CD8-positive, alpha-beta memory T cell (primary cell): ENCODE measurements around the gene IFNK. TPM values are rescaled to one million over a fixed set of nuclear protein-coding genes. Genes with fewer than 3 reads are reported as not detected.

Experiments used
- CTCF ChIA-PET: fragments of 350-600 bp; sonication (Branson Sonifier 250); formaldehyde crosslinking; loops from one replicate; lab custom pipeline; 2021; ENCODE audit warnings: antibody characterized with exemption; lab: Charles Lee
- POLR2A ChIA-PET: fragments of 350-600 bp; sonication (Branson Sonifier 250); formaldehyde crosslinking; loops from one replicate; lab custom pipeline; 2021; ENCODE audit warnings: antibody characterized with exemption; lab: Charles Lee
- DNase-seq, 5 donors: peaks; one replicate each; pipeline versions ENCODE4 v3.0.0 to v3.0.0-alpha.2; 2020 to 2022; ENCODE audit warnings: mixed read lengths in 1 of 5
- H3K27ac ChIP-seq: one replicate; pipeline ENCODE4 v1.7.0; 2013; ENCODE audit warnings: low read depth, mild to moderate bottlenecking, low read length, moderate library complexity
- H3K27me3 ChIP-seq: 2 replicates; pipeline ENCODE4 v1.7.0; 2013; ENCODE audit warnings: low read length, mild to moderate bottlenecking; ENCODE audit not compliant: insufficient read depth, poor library complexity, severe bottlenecking
- H3K36me3 ChIP-seq: 2 replicates; pipeline ENCODE4 v1.7.0; 2013; ENCODE audit warnings: mild to moderate bottlenecking, low read length, moderate library complexity; ENCODE audit not compliant: insufficient read depth
- H3K4me1 ChIP-seq: 2 replicates; pipeline ENCODE4 v1.7.0; 2013; ENCODE audit warnings: mild to moderate bottlenecking, low read length, moderate library complexity; ENCODE audit not compliant: insufficient read depth
- H3K4me3 ChIP-seq: 2 replicates; pipeline ENCODE4 v1.7.0; 2013; ENCODE audit warnings: mild to moderate bottlenecking, low read length
- H3K9me3 ChIP-seq: 2 replicates; pipeline ENCODE4 v1.7.0; 2013; ENCODE audit warnings: mild to moderate bottlenecking, low read length
- H3K27ac Mint-ChIP-seq, 8 donors: one replicate each; pipeline ENCODE4 v1.8.0; 2020 to 2021; ENCODE audit warnings: mixed read lengths in 8 of 8, mild to moderate bottlenecking in 6 of 8, inconsistent platforms in 3 of 8, moderate library complexity in 3 of 8
- H3K27me3 Mint-ChIP-seq, 2 donors: one replicate each; pipeline ENCODE4 v1.8.0; 2020 to 2021; ENCODE audit warnings: mixed read lengths in 2 of 2, mild to moderate bottlenecking in 1 of 2, moderate library complexity in 1 of 2
- H3K36me3 Mint-ChIP-seq, 3 donors: one replicate each; pipeline ENCODE4 v1.8.0; 2020 to 2021; ENCODE audit warnings: mixed read lengths in 3 of 3, inconsistent platforms in 1 of 3, mild to moderate bottlenecking in 1 of 3
- H3K4me1 Mint-ChIP-seq, 3 donors: one replicate each; pipeline ENCODE4 v1.8.0; 2020 to 2021; ENCODE audit warnings: mixed read lengths in 3 of 3, inconsistent platforms in 1 of 3, mild to moderate bottlenecking in 1 of 3
- H3K4me3 Mint-ChIP-seq, 7 donors: one replicate each; pipeline ENCODE4 v1.8.0; 2020 to 2021; ENCODE audit warnings: mixed read lengths in 7 of 7, mild to moderate bottlenecking in 6 of 7, moderate library complexity in 4 of 7, inconsistent platforms in 2 of 7
- H3K9me3 Mint-ChIP-seq, 5 donors: one replicate each; pipeline ENCODE4 v1.8.0; 2020 to 2022; ENCODE audit warnings: mixed read lengths in 5 of 5, mild to moderate bottlenecking in 3 of 5, moderate library complexity in 2 of 5, inconsistent platforms in 1 of 5
- polyA plus RNA-seq: library from polyadenylated mRNA; unstranded; fragments of 300-500 nt; fragmentation: Illumina TruSeq; gene quantifications from one replicate; pipeline ENCODE4 v1.2.3, GENCODE V29; 2021
- total RNA-seq, 2 experiments: library from RNA; stranded (reverse); gene quantifications; one replicate each; pipeline ENCODE4 v1.2.3, GENCODE V29; 2021

The IFNK gene
- total and polyA plus RNA-seq, 3 experiments from 2014 or later, result not detected

DNA sequence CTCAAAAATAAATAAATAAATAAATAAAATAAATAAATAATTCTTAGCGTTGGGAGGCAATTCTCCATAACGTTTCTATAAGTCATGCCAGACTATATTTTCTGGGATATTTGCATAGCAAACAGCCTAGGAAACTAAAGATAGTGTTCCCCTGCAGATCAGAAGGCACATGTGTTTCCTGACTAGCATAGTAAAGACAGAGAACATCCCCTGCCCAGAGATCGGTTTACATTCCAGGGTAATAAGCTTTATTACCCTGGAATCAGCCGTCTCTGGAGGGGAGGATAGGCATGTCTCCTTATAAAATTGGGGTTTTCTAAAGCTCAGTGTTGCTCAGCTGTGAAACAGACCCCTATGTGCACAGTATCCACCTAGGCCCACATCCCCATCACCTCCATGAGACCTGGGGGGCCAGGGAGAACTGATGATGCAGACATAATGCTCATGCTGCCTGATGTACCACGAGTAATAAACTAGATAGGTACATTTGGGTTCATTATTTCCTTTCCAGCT lies 36.9 kb upstream of the IFNK start:
- H3K27ac ChIP-seq, result no peak overlapping the region
- ChIA-PET CTCF (interaction anchor here (0.8 kb wide), 1 partner anchor 12 kb away, joined by 3 read pairs; no protein-coding TSS in a partner anchor), POLR2A (no interaction called here)
- no peaks in the 10 kb centered on the region for H3K9me3 ChIP-seq
- H3K36me3 ChIP-seq, result no peaks in the 10 kb centered on the region
- H3K4me1 ChIP-seq, result peaks cover 9% of the 10 kb centered on the region
- no peak for DNase-seq
- H3K27me3 Mint-ChIP-seq, result no peaks in the 10 kb centered on the region
- H3K27me3 ChIP-seq, result no peaks in the 10 kb centered on the region
- no peaks in the 10 kb centered on the region for H3K36me3 Mint-ChIP-seq
- H3K4me3 Mint-ChIP-seq, result no peak overlapping the region
- H3K4me3 ChIP-seq, result no peak overlapping the region
- no peak overlapping the region for H3K27ac Mint-ChIP-seq
- peaks cover 22 to 24% (median 23%) of the 10 kb centered on the region in 3 donors for H3K4me1 Mint-ChIP-seq
- H3K9me3 Mint-ChIP-seq, result no peaks in the 10 kb centered on the region

DNA sequence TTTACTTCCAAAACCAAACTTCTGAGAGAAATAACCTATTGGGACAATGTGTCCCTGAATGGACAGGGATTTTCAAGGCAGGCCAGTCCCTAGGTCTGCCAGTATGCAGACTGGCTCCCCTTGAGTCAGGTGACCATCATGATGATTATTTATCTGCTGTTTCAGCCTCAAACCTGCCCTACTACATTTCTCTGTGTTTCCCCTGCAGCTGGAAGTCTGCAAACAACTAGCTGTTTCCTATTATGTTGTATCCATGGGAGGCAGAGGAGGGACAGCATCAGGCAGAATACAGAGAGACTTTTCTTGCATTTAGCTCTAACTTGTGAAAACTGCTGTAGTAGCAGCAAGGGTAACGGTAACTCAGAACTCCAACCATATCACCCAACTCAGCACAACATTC lies 36.2 kb upstream of the IFNK start:
- Mint-ChIP-seq H3K27ac (no peak overlapping the region), H3K9me3 (peaks cover 0 to 2% (median 2%) of the 10 kb centered on the region in 5 donors), H3K4me3 (no peak overlapping the region), H3K4me1 (peaks cover 22 to 24% (median 23%) of the 10 kb centered on the region in 3 donors), H3K36me3 (peaks cover 0 to 3% (median under 1%) of the 10 kb centered on the region in 3 donors), H3K27me3 (peaks cover 0 to 2% of the 10 kb centered on the region in 2 donors)
- no peaks in the 10 kb centered on the region for H3K36me3 ChIP-seq
- no peak overlapping the region for H3K27ac ChIP-seq
- ChIA-PET CTCF (no interaction called here), POLR2A (no interaction called here)
- no peaks in the 10 kb centered on the region for H3K9me3 ChIP-seq
- no peaks in the 10 kb centered on the region for H3K27me3 ChIP-seq
- no peak for DNase-seq
- H3K4me3 ChIP-seq, result no peak overlapping the region
- peaks cover 9% of the 10 kb centered on the region for H3K4me1 ChIP-seq

DNA sequence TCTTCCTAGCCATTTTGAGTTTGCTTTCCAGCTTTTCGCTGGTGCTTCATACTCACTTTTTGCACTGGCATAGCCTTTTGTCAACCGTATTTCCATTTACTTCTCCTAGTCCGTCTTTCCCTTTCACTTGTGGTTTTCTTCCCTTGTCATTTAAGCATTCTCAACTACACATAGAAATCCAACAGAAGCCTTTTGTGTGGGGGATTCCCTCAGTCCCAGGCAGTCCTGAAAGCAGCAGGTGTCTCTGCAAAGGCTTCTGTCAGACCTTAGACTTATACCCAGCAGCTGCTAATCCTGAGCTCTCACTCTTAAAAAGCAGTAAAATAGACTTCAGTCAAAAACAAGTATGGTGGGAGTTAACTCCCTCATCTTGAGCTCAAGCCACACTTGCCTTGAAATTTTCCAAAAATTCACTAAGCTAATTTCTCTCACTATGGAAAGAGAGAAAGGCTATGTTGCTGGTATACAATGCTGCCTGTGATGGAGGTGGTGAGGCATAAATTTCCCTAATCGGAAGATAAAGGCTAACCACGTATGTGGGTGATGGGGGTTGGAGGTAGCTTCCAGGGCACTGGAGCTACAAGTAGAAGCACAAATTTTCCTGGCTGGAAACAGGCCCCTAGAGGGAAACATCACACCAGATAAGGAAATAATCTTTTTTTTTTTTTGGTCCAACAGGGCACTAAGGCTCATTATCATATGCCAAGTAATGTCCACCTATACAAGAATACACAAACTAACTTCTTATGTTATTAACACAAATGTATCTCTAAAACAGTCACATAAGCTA lies 34.8 kb upstream of the IFNK start:
- H3K27me3 Mint-ChIP-seq, result peaks cover 0 to 6% of the 10 kb centered on the region in 2 donors
- Histone ChIP-seq H3K27me3 (no peaks in the 10 kb centered on the region), H3K27ac (no peak overlapping the region), H3K9me3 (no peaks in the 10 kb centered on the region), H3K4me3 (no peak overlapping the region), H3K4me1 (peaks cover 9% of the 10 kb centered on the region), H3K36me3 (no peaks in the 10 kb centered on the region)
- H3K9me3 Mint-ChIP-seq, result peaks cover 0 to 8% (median 5%) of the 10 kb centered on the region in 5 donors
- peak overlapping the region in 1 of 8 donors; percentile 20 for H3K27ac Mint-ChIP-seq
- H3K4me1 Mint-ChIP-seq, result peaks cover 18 to 19% (median 19%) of the 10 kb centered on the region in 3 donors
- no peak overlapping the region for H3K4me3 Mint-ChIP-seq
- CTCF ChIA-PET, result no interaction called here
- peaks cover 0 to 5% (median 2%) of the 10 kb centered on the region in 3 donors for H3K36me3 Mint-ChIP-seq
- POLR2A ChIA-PET, result no interaction called here
- DNase-seq, result no peak

- Mint-ChIP-seq H3K27ac (no peak overlapping the region), H3K4me3 (no peak overlapping the region), H3K36me3 (peaks cover 0 to 5% (median 2%) of the 10 kb centered on the region in 3 donors), H3K27me3 (peaks cover 3 to 6% of the 10 kb centered on the region in 2 donors), H3K4me1 (peaks cover under 1% of the 10 kb centered on the region in 3 donors), H3K9me3 (peaks cover 0 to 9% (median 7%) of the 10 kb centered on the region in 5 donors)
- CTCF ChIA-PET, result no interaction called here
- POLR2A ChIA-PET, result no interaction called here
- no peaks in the 10 kb centered on the region for H3K4me1 ChIP-seq
- H3K27me3 ChIP-seq, result no peaks in the 10 kb centered on the region
- no peak overlapping the region for H3K27ac ChIP-seq
- no peaks in the 10 kb centered on the region for H3K9me3 ChIP-seq
- no peaks in the 10 kb centered on the region for H3K36me3 ChIP-seq
- no peak for DNase-seq
- H3K4me3 ChIP-seq, result no peak overlapping the region
Observed at GRCh38 chr9:27491154-27491553, 32.9 kb upstream of the IFNK start.

- H3K27ac ChIP-seq, result no peak overlapping the region
- Mint-ChIP-seq H3K4me3 (no peak overlapping the region), H3K9me3 (peaks cover 0 to 9% (median 7%) of the 10 kb centered on the region in 5 donors), H3K27ac (no peak overlapping the region), H3K4me1 (no peaks in the 10 kb centered on the region), H3K36me3 (peaks cover 0 to 9% (median 2%) of the 10 kb centered on the region in 3 donors), H3K27me3 (peaks cover 5 to 9% of the 10 kb centered on the region in 2 donors)
- no peaks in the 10 kb centered on the region for H3K9me3 ChIP-seq
- ChIA-PET POLR2A (no interaction called here), CTCF (no interaction called here)
- H3K4me1 ChIP-seq, result no peaks in the 10 kb centered on the region
- H3K27me3 ChIP-seq, result no peaks in the 10 kb centered on the region
- no peaks in the 10 kb centered on the region for H3K36me3 ChIP-seq
- H3K4me3 ChIP-seq, result no peak overlapping the region
- no peak for DNase-seq
Observed at GRCh38 chr9:27495480-27496134, 28.5 kb upstream of the IFNK start.

DNA sequence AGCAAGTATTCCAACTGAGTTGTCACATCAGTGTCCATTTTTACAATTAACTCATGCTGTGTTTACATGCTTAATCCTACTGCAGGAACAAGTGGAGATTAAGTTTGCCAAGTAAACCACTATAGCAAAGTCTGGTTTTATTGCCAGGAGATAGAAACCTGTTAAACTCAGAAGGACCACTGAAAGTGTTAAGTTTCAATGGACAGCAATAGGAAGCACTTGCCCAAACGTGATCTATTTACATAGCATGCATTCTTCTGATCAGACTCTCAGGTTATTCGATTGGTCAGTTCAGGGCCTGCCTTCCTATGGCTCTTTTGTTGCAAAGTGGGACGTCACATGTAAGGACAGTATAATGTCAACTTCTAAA lies 28.0 kb upstream of the IFNK start:
- no peak for DNase-seq
- H3K36me3 ChIP-seq, result no peaks in the 10 kb centered on the region
- no peaks in the 10 kb centered on the region for H3K4me1 ChIP-seq
- no peak overlapping the region for H3K27ac ChIP-seq
- Mint-ChIP-seq H3K27me3 (peaks cover 5 to 12% of the 10 kb centered on the region in 2 donors), H3K4me3 (no peak overlapping the region), H3K4me1 (no peaks in the 10 kb centered on the region), H3K27ac (no peak overlapping the region), H3K9me3 (peaks cover 0 to 9% (median 7%) of the 10 kb centered on the region in 5 donors), H3K36me3 (peaks cover 0 to 10% (median 2%) of the 10 kb centered on the region in 3 donors)
- H3K27me3 ChIP-seq, result no peaks in the 10 kb centered on the region
- H3K9me3 ChIP-seq, result no peaks in the 10 kb centered on the region
- H3K4me3 ChIP-seq, result no peak overlapping the region
- CTCF ChIA-PET, result no interaction called here
- POLR2A ChIA-PET, result no interaction called here

GRCh38 chr9:27497883-27498417 lies 26.1 kb upstream of the IFNK start:
- Mint-ChIP-seq H3K27ac (no peak overlapping the region), H3K27me3 (peaks cover 5 to 12% of the 10 kb centered on the region in 2 donors), H3K4me3 (no peak overlapping the region), H3K9me3 (peaks cover 0 to 6% (median 5%) of the 10 kb centered on the region in 5 donors), H3K36me3 (peaks cover 0 to 13% (median under 1%) of the 10 kb centered on the region in 3 donors), H3K4me1 (no peaks in the 10 kb centered on the region)
- no peaks in the 10 kb centered on the region for H3K9me3 ChIP-seq
- DNase-seq, result no peak
- H3K27ac ChIP-seq, result no peak overlapping the region
- no peak overlapping the region for H3K4me3 ChIP-seq
- H3K27me3 ChIP-seq, result no peaks in the 10 kb centered on the region
- CTCF ChIA-PET, result interaction anchor here (1.0 kb wide), 1 partner anchor 32 kb away, joined by 3 read pairs; the partner anchor contains the start of gene MOB3B
- H3K4me1 ChIP-seq, result no peaks in the 10 kb centered on the region
- POLR2A ChIA-PET, result no interaction called here
- H3K36me3 ChIP-seq, result no peaks in the 10 kb centered on the region
